Motor neuron (in vitro differentiated cells): ENCODE data around the gene TOB2. TPM values are rescaled to one million over a fixed set of nuclear protein-coding genes. Genes with fewer than 3 reads are reported as not detected.
A peak's percentile ranks its signal among the peaks of the same experiment; 100 is the strongest.

Experiments
- ATAC-seq, 8 experiments: fragments of 200-7000 bp; cut with Tn5 transposase; replicated peaks in 6 of 8; 2 replicates each; pipeline ENCODE4 v1.8.0; 2021; ENCODE audit warnings: mild to moderate bottlenecking in 8 of 8, moderate library complexity in 8 of 8
- H3K27ac ChIP-seq, 2 donors: fragments of 250-450 bp; sonication (Bioruptor Pico); 2 replicates each; pipeline ENCODE4 v1.9.0; 2021; ENCODE audit warnings: antibody characterized with exemption in 2 of 2, mild to moderate bottlenecking in 2 of 2, moderate library complexity in 1 of 2
- H3K4me1 ChIP-seq, 2 donors: fragments of 250-450 bp; sonication (Bioruptor Pico); replicated peaks in 1 of 2; 2 replicates each; pipeline ENCODE4 v1.6.1; 2021; ENCODE audit warnings: antibody characterized with exemption in 2 of 2, mild to moderate bottlenecking in 2 of 2, moderate library complexity in 1 of 2
- H3K4me3 ChIP-seq, 5 donors: fragments of 250-450 bp; sonication (Bioruptor Pico); 2 replicates each; pipeline ENCODE4 v1.9.0; 2021; ENCODE audit warnings: antibody characterized with exemption in 5 of 5, mild to moderate bottlenecking in 5 of 5, moderate library complexity in 4 of 5
- WGBS, 10 experiments: fragments of 450-650 bp; shearing (Covaris generic); methylation state at CpG; one replicate each; pipeline ENCODE4 v1.0.0; 2022; 5-methylcytosine and 5-hydroxymethylcytosine counted together
- in situ Hi-C, 9 experiments: fragments of 400-800 bp; cut with MboI; loops; one replicate each; pipeline ENCODE4 v1.15.0; 2021; ENCODE audit warnings: low sequenced_read_pairs in 9 of 9, low pct_unique_long_range_greater_than_20kb in 2 of 9; ENCODE audit not compliant: unreplicated experiment in 9 of 9
- total RNA-seq, 8 experiments: library from RNA; unstranded; fragments of 300-600 nt; gene quantifications; 2 replicates each; pipeline versions ENCODE4 v1.2.3 to v1.2.4, GENCODE V29; 2022

TOB2 gene, protein sequence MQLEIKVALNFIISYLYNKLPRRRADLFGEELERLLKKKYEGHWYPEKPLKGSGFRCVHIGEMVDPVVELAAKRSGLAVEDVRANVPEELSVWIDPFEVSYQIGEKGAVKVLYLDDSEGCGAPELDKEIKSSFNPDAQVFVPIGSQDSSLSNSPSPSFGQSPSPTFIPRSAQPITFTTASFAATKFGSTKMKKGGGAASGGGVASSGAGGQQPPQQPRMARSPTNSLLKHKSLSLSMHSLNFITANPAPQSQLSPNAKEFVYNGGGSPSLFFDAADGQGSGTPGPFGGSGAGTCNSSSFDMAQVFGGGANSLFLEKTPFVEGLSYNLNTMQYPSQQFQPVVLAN
- total RNA-seq = 10 to 100 TPM in 7 of 8 experiments, 1 to 10 TPM in 1; 9.7 to 38.3 (median 22.3) TPM

DNA sequence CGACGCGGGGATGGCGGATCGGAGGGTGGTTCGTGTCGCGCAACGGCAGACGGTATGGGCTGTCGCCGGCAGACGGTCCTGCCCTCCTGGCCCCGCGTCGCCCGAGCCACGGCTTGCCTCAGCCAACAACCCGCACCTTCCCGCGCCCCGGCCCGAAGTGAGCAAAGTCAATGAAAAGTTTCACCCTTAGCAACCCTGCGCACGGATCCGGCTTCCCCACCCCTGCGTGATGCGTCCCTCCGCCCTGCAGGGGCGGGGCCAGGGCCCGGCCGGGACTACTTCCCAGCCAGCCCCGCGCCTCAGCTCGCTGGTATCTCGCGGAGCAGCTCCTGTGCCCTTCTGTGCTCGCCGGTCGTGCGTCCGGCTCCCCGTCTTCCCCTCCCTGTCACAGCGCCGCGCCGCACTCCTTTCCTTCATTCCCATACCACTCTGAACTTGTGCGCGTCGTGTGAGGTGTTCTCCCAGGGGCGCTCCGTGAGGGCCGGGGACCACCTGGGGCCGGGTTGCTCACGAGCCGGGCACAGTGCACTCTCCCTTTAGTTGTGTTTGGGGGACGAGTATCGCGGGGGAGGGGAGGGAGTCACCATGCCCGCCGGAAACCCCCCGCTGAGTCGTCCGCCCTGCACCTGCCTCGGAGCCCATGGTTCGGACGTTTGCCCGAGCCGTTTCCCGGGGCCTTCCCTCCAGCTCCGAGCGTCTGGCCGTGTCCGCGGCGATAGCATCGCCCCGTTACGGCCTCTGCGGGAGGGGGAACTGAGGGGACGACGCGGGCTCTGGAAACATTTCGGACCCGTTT, at the start of gene TOB2:
Gene TOB2 (minus strand): TSS at position 163 of the 796 bp plus-strand sequence. CDS start 9,456 bp downstream, outside the sequence.
- Histone ChIP-seq H3K27ac (peak within 1 kb of the TSS; percentile 91 to 94), H3K4me1 (peaks cover 6 to 9% of the 10 kb centered on the region in 2 donors), H3K4me3 (peak within 1 kb of the TSS; percentile 58 to 78 (median 73))
- ATAC-seq = peak; percentile 15 to 42 (median 32)
- in situ Hi-C loops = no loop called here
- WGBS, 10 experiments = 0% methylated on average over 1 to 11 of the region's 85 CpGs; no CpG with 5 or more reads in 5 of the 10 experiments

DNA sequence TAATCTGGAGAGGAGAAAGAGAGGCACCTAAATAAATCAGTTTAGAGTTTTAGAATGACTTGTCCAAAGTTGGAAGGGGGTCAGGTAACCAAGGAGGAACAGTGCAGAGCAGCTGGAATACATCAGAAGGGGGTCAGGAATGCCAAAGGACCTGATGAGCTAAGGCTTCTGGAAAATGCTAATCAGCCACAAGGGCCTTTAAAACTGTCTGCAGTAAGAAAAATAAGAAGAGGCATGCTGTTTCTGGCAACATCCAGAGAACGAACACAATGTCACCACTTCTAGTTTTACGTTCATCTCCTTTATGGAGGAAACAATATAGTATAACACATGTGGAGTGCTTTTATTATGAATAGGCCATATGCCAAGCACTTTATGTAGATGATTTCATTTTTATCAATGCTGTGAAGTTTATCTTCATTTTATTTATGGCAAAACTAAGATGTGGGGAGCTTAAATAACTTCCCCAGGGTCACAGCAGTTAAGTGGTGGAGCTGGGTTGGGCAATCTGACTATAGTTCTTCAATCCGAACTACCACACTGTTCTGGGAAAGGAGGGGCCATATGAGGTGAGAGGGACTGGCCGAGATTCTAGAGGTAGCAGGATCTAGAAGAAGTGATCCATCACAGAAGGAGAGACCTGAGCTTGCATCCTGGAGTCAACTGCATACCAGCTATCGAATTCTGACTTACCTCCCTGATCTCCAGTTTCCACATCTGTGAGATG, 44.9 kb upstream of the TOB2 start:
- peak in 4 of 8 experiments; percentile 48 to 71 (median 58) for ATAC-seq
- no peaks in the 10 kb centered on the region for H3K4me1 ChIP-seq

DNA sequence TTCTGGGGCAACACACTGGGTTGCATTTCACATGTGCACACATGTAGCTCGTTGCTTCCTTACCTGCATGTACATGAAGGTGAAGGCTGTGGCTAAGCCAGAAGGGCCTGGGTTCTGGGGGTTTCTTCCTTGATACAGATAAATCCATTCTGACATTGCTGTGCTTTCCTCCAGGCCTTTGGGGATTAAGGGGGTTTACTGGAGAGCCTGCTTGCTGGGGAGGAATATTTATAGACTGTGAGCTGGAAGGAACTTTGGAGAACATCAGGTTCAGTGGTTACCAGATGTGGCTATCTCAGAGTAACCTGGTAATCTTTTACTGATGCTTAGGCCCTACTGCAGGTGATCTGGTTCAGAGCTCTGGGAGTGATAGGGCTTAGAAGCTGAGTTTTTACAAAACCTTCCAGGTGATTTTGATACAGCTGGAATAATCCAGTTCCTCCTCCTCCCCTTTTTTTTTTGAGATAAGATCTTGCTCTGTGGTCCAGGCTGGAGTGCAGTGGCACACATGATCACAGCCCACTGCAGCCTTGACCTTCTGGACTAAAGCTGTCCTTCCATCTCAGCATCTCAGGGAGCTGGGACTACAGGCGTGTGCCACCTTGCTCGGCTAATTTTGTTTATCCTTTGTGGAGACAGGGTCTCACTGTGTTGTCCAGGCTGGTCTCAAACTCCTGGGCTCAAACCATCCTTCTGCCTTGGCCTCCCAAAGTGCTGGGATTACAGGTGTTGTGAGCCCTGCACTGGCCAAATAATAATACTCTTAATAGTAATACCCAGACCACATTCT, 42.2 kb upstream of the TOB2 start:
- in situ Hi-C loops = no loop called here
- no peak for ATAC-seq
- WGBS, 10 experiments = 50 to 93% methylated on average over 2 of the region's 3 CpGs; no CpG with 5 or more reads in 8 of the 10 experiments
- no peaks in the 10 kb centered on the region for H3K4me1 ChIP-seq
- H3K27ac ChIP-seq = no peak overlapping the region
- H3K4me3 ChIP-seq = no peak overlapping the region

More for the DNA sequence above, 44.9 kb upstream of the TOB2 start:
- in situ Hi-C loops = no loop called here
- 35 to 100% (median 90%) methylated on average over 1 to 5 of the region's 5 CpGs; no CpG with 5 or more reads in 1 of the 10 experiments for WGBS, 10 experiments
- Histone ChIP-seq H3K4me3 (no peak overlapping the region), H3K27ac (no peak overlapping the region)

DNA sequence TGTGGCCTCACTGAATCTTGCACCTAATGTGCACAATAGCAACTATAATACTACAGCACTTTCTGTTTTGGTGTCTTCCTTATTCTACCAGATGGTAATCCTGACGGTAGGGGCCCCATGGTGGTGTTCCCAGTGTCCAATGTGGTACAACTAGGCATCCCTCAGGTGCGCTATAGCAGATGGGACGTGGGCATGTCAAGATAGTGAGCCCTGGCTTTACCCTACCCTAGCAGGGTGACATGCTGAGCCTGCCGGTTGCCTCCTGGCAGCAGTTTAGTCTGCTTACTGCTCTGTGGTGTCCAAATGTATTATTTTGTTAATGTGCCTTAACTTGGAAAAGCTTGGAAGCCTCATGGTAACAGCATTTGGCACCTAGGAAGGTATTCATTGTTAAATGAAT, 41.5 kb upstream of the TOB2 start:
- WGBS, 10 experiments = 56 to 100% (median 84%) methylated on average over 1 to 4 of the region's 4 CpGs; no CpG with 5 or more reads in 2 of the 10 experiments
- Histone ChIP-seq H3K4me1 (no peaks in the 10 kb centered on the region), H3K4me3 (no peak overlapping the region), H3K27ac (no peak overlapping the region)
- in situ Hi-C loops = no loop called here
- ATAC-seq = no peak

DNA sequence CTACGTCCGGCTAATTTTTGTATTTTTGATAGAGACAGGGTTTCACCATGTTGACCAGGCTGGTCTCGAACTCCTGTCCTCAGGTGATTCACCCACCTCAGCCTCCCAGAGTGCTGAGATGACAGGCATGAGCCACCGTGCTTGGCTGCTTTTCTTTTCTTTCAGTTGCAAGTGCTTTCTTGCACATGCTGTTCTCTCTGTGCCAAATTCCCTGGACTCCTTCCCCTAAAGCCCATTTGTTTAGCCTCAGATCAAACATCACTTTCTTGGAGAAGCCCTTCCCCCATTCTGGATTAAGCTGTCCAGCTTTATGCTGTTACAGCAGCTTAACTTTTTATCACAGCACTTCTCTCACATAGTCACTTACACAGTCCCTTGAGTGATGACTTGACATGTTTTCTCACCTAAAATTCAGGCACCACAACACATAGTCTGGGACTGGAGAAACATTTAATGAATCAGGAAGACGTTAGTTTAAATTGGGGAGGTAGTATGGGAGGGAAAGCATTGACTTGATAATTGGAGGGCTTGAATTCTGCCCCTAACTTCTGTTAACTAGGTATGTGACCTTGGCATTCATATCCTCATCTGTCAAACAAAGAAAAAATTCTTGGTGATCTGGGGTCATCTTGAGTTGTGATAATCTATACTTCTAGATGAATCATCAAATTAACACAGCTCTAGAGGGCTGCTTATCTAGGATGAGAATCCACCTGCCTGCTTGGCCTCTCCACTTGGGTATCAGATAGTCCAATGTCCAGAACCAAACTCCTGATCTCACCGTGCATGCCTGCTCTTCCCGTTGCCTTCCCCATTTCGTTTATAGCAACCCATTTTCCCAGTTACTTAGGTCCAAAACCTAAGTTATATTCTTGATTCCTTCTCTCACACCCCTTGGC, 40.7 kb upstream of the TOB2 start:
- Histone ChIP-seq H3K27ac (no peak overlapping the region), H3K4me3 (no peak overlapping the region), H3K4me1 (no peaks in the 10 kb centered on the region)
- no peak for ATAC-seq
- in situ Hi-C loops = no loop called here
- 82 to 100% (median 91%) methylated on average over 1 to 8 of the region's 8 CpGs; no CpG with 5 or more reads in 3 of the 10 experiments for WGBS, 10 experiments

DNA sequence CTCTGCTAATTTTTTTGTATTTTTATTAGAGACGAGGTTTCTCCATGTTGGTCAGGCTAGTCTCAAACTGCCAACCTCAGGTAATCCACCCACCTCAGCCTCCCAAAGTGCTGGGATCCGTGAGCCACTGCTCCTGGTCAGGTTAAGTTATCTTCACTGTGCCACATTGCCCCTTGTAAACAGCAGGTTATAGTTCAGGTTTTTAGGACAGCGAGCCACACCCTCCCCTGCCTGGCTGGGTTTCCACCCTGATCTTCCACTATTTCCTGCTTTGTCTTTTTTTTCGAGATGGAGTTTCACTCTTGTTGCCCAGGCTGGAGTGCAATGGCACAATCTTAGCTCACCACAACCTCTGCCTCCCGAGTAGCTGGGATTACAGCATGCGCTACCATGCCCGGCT, 38.4 kb upstream of the TOB2 start:
- in situ Hi-C loops = no loop called here
- Histone ChIP-seq H3K4me3 (no peak overlapping the region), H3K27ac (no peak overlapping the region), H3K4me1 (peaks cover 0 to 4% of the 10 kb centered on the region in 2 donors)
- ATAC-seq = no peak
- 17 to 100% (median 96%) methylated on average over 1 to 5 of the region's 7 CpGs; no CpG with 5 or more reads in 1 of the 10 experiments for WGBS, 10 experiments

DNA sequence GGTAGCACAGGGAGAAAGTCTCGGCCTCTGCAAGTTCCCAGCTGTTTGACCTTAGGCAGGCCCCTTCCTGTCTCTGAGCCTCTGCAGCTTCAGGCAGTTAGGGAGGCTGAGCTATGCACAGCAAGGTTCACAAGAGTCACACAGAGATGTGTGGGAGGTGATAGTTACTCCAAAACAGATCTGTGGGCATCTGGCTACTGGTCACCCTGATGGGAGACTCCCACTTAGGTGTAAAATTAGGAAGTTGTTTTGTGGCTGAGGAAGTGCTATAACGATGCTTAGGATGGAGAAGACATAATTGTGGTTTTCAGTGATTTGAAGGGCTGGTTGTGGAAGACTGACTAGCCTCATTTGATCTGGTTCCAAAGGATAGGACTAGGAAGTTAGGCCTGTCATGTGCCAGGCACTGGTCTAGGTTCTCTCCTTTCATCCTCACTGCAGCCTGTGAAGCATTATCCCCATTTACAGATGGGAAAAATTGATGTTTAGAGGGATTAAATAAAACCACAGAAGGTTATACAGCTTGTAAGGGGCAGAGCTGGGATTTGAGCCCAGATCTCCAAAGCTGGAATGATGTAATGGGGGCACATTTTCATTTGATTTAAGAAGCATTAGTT, 35.8 kb upstream of the TOB2 start:
- Histone ChIP-seq H3K4me1 (peaks cover 12 to 21% of the 10 kb centered on the region in 2 donors), H3K4me3 (no peak overlapping the region), H3K27ac (no peak overlapping the region)
- peak in 2 of 8 experiments; percentile 11 to 13 for ATAC-seq
- WGBS, 10 experiments = 57 to 100% (median 100%) methylated on average over 1 to 2 of the region's 2 CpGs; no CpG with 5 or more reads in 5 of the 10 experiments
- in situ Hi-C loops = no loop called here

DNA sequence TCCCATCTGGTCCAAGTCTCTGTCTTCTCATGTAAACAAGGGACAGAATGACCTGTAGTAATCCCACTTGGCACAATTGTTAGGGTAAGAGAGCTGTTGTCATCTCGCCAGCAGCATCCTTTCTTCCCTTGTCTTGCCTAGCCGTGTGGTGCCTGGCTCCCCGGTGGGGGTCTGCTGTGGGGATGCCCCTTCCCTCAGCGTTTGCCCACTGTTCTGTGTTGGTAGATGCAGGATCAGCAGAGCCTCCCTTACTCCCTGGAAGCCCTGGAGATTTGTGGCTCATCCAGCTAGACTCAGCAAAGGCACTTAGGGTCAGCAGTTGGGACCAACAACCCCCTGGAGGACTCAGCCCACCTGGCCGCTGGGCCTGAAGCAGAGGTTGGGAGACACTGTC, 35.3 kb upstream of the TOB2 start:
- no peak for ATAC-seq
- 0 to 70% (median 46%) methylated on average over 2 to 4 of the region's 5 CpGs; no CpG with 5 or more reads in 7 of the 10 experiments for WGBS, 10 experiments
- in situ Hi-C loops = no loop called here
- H3K4me1 ChIP-seq = peaks cover 12 to 21% of the 10 kb centered on the region in 2 donors
- no peak overlapping the region for H3K27ac ChIP-seq
- no peak overlapping the region for H3K4me3 ChIP-seq

DNA sequence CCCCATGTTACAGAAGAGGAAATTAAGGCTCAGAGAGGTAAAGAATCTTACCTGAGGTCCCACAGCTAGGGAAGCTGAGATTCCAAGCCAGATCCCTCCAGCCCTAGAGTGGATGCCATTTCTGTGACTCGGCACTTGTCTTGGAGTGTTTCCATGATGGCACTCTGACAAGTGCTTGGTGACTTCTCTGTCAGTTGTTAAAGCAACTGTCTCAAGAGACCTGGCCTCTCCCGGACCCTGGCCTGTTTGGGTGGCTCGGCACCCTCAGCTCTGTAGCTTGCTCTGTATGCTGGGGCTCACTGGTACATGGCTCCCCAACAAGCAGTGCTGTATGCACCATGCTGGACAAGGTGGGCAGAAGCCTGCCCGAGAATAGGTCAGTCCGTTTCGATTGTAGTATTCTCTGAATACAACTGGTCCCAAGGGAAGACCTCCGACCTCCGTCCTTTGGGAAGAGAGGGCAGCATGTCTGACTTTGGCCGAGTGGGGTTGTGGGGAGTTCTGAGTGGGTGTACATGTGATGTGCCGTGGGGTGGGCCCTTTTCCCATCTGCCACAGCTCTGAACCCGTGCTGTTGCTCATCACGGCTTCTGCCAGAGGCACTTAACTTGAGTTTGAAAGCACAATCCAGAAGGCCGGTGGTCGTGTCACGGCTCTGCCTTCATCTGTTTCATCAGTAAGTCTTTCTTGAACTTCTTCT, 34.7 kb upstream of the TOB2 start:
- Histone ChIP-seq H3K4me3 (no peak overlapping the region), H3K4me1 (peaks cover 12 to 21% of the 10 kb centered on the region in 2 donors), H3K27ac (no peak overlapping the region)
- no peak for ATAC-seq
- 40 to 100% (median 93%) methylated on average over 1 to 10 of the region's 15 CpGs; no CpG with 5 or more reads in 2 of the 10 experiments for WGBS, 10 experiments
- in situ Hi-C loops = no loop called here

DNA sequence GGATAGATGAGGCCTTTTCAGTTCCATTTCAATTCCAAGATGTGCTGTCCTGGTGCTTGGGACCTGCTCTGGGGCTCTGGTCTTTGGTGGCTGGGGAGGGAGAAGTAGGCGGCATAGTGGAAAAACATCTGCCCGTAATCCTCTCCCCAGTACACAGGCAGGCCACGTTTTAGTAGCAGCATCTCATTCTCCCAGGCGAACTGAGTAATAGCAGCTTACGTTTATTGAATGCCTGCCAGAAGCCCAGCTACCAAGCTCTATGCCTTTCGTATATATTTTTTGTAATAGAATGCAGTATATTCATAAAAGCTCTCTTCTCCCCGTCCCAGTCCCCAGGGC, 33.8 kb upstream of the TOB2 start:
- 33 to 96% (median 66%) methylated on average over 1 to 7 of the region's 7 CpGs; no CpG with 5 or more reads in 2 of the 10 experiments for WGBS, 10 experiments
- Histone ChIP-seq H3K4me1 (peaks cover 12 to 21% of the 10 kb centered on the region in 2 donors), H3K4me3 (no peak overlapping the region), H3K27ac (no peak overlapping the region)
- peak in 5 of 8 experiments; percentile 2 to 53 (median 35) for ATAC-seq
- in situ Hi-C loops = no loop called here
